Adrenal gland (tissue), 5 donors: ENCODE measurements around the gene NSG1.

Experiments
- POLR2A ChIP-seq, 2 donors: fragments of 450-650 bp; IDR thresholded peaks; one replicate each; pipeline ENCODE4 v1.6.1; 2017; ENCODE audit warnings: antibody characterized with exemption in 2 of 2, mild to moderate bottlenecking in 2 of 2, moderate library complexity in 1 of 2
- TF ChIP-seq, protein P1 (sequence below), 6 experiments: fragments of 450-650 bp in 4 of 6; fragments of 200-600 bp in 2 of 6; sonication (generic) in 1 of 6; IDR thresholded peaks; 1 replicate in 5 of 6; 2 replicates in 1 of 6; pipeline versions ENCODE4 v1.5.1 to v1.8.0; 2016 to 2021; ENCODE audit warnings: antibody characterized with exemption in 6 of 6, mild to moderate bottlenecking in 2 of 6, moderate library complexity in 1 of 6
- donor health status: DM: no; HTN: no; CAD: no.

- no peak for TF ChIP-seq POLR2A (IDR thresholded peaks at IDR 0.05)
- TF ChIP-seq, protein P1, sequence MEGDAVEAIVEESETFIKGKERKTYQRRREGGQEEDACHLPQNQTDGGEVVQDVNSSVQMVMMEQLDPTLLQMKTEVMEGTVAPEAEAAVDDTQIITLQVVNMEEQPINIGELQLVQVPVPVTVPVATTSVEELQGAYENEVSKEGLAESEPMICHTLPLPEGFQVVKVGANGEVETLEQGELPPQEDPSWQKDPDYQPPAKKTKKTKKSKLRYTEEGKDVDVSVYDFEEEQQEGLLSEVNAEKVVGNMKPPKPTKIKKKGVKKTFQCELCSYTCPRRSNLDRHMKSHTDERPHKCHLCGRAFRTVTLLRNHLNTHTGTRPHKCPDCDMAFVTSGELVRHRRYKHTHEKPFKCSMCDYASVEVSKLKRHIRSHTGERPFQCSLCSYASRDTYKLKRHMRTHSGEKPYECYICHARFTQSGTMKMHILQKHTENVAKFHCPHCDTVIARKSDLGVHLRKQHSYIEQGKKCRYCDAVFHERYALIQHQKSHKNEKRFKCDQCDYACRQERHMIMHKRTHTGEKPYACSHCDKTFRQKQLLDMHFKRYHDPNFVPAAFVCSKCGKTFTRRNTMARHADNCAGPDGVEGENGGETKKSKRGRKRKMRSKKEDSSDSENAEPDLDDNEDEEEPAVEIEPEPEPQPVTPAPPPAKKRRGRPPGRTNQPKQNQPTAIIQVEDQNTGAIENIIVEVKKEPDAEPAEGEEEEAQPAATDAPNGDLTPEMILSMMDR (IDR thresholded peaks at IDR 0.05): no peak
Observed at GRCh38 chr4:4377732-4378460, 9.0 kb upstream of the NSG1 start.
